Measurements from ENCODE around the gene ATL2.

- TF ChIP-seq CTCF (conservative IDR thresholded peaks at IDR 0.05; ENCODE audit: low read depth, low read length) (no peak), EZH2 (IDR thresholded peaks at IDR 0.05; ENCODE audit: borderline replicate concordance, low read depth, low read length, poor library complexity, severe bottlenecking) (no peak)
Measured at GRCh38 chr2:38284971-38285370, 92.1 kb downstream of the ATL2 start.

All from A673 (cell line).